ENCODE results near the gene ESYT1.

ESYT1 gene

DNA sequence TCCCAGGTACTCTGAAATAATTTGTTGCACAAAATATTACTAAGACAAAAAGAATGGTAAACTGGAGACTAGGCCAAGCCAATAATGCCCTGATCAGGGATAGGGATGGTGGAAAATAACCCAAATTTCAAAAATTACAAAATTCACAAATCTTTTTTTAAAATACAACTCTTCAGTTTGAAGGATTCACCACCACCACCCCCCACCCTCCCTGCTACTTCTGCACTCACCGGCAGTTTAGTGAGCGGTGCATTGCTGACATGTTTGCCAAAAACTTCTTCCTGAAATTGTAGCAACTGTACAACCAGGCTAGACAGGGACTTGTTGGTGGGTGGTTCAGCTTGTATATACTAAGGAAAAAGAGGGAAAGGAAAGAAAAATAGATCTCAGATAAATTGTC lies 58.9 kb downstream of the ESYT1 start:
- Histone ChIP-seq H3K9me3 (ENCODE audit: insufficient read depth, low read length) (no peaks in the 10 kb centered on the region), H3K4me1 (ENCODE audit: insufficient read depth, insufficient read length) (no peaks in the 10 kb centered on the region), H3K36me3 (ENCODE audit: insufficient read depth, insufficient read length, low read length) (peaks cover 45% of the 10 kb centered on the region), H3K4me3 (ENCODE audit: insufficient read length, low read depth) (no peak overlapping the region), H3K9ac (ENCODE audit: insufficient read length, low read depth) (no peak overlapping the region), H3K27me3 (ENCODE audit: insufficient read depth, insufficient read length) (no peaks in the 10 kb centered on the region)
- TF ChIP-seq ZNF274 (IDR thresholded peaks at IDR 0.05; ENCODE audit: low read depth, low read length) (no peak), YY1 (IDR thresholded peaks at IDR 0.05; ENCODE audit: insufficient read depth, insufficient read length) (no peak), SUZ12 (IDR thresholded peaks at IDR 0.05; ENCODE audit: extremely low read depth, insufficient read depth, insufficient read length) (no peak)
- no peak for DNase-seq (ENCODE audit: low read depth, low spot score)

DNA sequence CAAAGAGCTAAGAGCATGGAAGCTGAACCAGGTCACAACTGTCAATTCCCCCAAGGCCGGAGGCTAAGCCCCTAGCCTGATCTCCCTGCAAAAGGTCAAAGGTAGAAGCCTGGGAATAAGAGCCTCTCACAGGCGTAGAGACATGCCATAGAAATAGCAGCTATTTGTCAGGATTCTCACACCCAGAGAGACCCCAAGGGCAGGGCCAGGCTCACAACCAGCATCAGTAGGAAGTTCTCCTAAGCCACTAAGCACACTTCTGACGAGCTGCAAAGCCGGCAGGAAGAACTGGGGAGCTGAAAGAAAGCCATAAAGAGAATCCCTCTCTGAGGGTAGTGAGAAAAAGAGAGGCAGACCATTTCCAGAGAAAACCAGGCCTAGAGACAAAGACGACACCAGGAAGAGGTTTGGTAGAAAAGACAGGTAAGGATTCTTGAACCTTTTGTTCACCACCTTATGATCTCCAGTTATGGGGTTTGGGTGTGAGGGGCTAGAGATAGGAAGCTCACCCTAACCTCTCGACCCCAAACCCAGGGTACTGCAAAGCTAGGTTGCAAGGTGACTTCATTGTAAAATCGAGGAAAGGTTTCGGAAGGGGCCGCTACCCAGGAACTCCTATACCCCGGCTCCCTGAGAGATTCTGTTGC lies 60.2 kb downstream of the ESYT1 start:
- no peaks in the 10 kb centered on the region for H3K4me1 ChIP-seq (ENCODE audit: insufficient read depth, insufficient read length)
- no peak for TF ChIP-seq SUZ12 (IDR thresholded peaks at IDR 0.05; ENCODE audit: extremely low read depth, insufficient read depth, insufficient read length)
- H3K36me3 ChIP-seq (ENCODE audit: insufficient read depth, insufficient read length, low read length): peaks cover 34% of the 10 kb centered on the region
- no peak for DNase-seq (ENCODE audit: low read depth, low spot score)
- peak overlapping the region; percentile 91 for H3K9ac ChIP-seq (ENCODE audit: insufficient read length, low read depth)
- H3K4me3 ChIP-seq (ENCODE audit: insufficient read length, low read depth): peak overlapping the region; percentile 76
- H3K9me3 ChIP-seq (ENCODE audit: insufficient read depth, low read length): no peaks in the 10 kb centered on the region
- H3K27me3 ChIP-seq (ENCODE audit: insufficient read depth, insufficient read length): no peaks in the 10 kb centered on the region

DNA sequence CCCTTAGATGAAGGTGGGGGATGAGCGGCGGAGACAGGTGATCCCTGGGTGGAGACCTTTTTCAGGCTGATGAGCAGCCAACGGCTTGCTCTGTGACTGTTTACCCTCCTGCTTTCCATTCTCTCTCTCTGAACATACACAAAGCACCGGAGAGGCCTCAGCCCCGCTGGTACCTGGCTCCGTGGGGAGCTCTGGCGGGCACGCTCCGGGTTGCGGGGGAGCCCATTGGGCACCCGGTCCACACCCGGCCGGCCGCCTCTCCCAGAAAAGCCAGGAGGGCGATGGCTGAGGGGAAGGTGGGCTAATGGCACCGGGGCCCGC lies 60.7 kb downstream of the ESYT1 start:
- H3K27me3 ChIP-seq (ENCODE audit: insufficient read depth, insufficient read length): no peaks in the 10 kb centered on the region
- no peaks in the 10 kb centered on the region for H3K9me3 ChIP-seq (ENCODE audit: insufficient read depth, low read length)
- TF ChIP-seq SUZ12 (IDR thresholded peaks at IDR 0.05; ENCODE audit: extremely low read depth, insufficient read depth, insufficient read length) (no peak), YY1 (IDR thresholded peaks at IDR 0.05; ENCODE audit: insufficient read depth, insufficient read length) (no peak), ZNF274 (IDR thresholded peaks at IDR 0.05; ENCODE audit: low read depth, low read length) (no peak)
- peak overlapping the region; percentile 76 for H3K4me3 ChIP-seq (ENCODE audit: insufficient read length, low read depth)
- H3K36me3 ChIP-seq (ENCODE audit: insufficient read depth, insufficient read length, low read length): peaks cover 30% of the 10 kb centered on the region
- H3K9ac ChIP-seq (ENCODE audit: insufficient read length, low read depth): peak overlapping the region; percentile 91
- no peak for DNase-seq (ENCODE audit: low read depth, low spot score)
- no peaks in the 10 kb centered on the region for H3K4me1 ChIP-seq (ENCODE audit: insufficient read depth, insufficient read length)

DNA sequence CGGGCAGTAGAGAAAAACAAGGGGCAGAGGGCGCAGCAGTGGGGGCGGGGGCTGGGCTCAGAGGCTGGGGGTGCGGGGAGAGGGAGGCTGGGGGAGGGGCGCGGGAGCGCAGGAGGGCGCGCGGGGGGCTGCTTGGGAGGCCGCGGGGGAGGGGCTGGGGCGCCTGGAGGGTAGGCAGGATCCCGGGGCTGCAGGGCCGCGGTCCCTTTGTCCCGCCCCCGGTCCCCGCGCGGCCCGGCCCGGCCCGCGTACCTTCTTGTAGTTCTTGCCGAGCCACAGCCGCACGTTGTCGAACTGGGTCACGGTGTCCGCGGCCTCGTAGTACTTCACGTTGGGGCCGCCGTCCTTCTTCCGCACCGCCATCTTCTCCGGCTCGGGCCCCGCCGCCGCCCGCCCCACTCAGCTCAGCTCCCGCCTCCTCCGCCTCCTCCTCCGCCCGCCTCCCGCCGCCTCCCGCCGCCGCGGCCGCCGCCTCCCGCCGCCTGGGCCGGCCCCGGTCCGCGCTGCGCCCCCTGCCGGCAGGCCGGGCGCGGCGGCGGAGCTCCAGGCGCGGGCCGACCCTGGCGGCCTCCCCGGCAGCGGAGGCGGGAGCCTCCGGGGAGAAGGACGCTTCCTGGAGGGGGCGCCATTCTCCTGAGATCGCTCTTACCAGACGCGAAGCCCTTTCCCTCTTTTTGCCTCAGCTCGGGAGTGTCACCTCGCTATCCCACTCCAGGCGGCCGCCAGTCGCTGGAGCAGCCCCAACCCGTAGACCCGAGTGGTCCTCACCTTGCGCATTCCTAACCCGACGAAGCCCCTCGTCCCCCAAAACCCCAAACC lies 61.2 kb downstream of the ESYT1 start, which contains the start of gene SMARCC2:
TSS of gene SMARCC2 (minus strand) at position 385 of the 819 bp plus-strand sequence. CDS start at position 363, 22 bp downstream.
- peak; percentile 90 for DNase-seq (ENCODE audit: low read depth, low spot score)
- Histone ChIP-seq H3K9ac (ENCODE audit: insufficient read length, low read depth) (peak within 1 kb of the TSS; percentile 94), H3K27me3 (ENCODE audit: insufficient read depth, insufficient read length) (no peaks in the 10 kb centered on the region), H3K36me3 (ENCODE audit: insufficient read depth, insufficient read length, low read length) (peaks cover 24% of the 10 kb centered on the region), H3K9me3 (ENCODE audit: insufficient read depth, low read length) (no peaks in the 10 kb centered on the region), H3K4me1 (ENCODE audit: insufficient read depth, insufficient read length) (no peaks in the 10 kb centered on the region), H3K4me3 (ENCODE audit: insufficient read length, low read depth) (peak within 1 kb of the TSS; percentile 90)
- TF ChIP-seq SUZ12 (IDR thresholded peaks at IDR 0.05; ENCODE audit: extremely low read depth, insufficient read depth, insufficient read length) (no peak), YY1 (IDR thresholded peaks at IDR 0.05; ENCODE audit: insufficient read depth, insufficient read length) (no peak), ZNF274 (IDR thresholded peaks at IDR 0.05; ENCODE audit: low read depth, low read length) (no peak)

DNA sequence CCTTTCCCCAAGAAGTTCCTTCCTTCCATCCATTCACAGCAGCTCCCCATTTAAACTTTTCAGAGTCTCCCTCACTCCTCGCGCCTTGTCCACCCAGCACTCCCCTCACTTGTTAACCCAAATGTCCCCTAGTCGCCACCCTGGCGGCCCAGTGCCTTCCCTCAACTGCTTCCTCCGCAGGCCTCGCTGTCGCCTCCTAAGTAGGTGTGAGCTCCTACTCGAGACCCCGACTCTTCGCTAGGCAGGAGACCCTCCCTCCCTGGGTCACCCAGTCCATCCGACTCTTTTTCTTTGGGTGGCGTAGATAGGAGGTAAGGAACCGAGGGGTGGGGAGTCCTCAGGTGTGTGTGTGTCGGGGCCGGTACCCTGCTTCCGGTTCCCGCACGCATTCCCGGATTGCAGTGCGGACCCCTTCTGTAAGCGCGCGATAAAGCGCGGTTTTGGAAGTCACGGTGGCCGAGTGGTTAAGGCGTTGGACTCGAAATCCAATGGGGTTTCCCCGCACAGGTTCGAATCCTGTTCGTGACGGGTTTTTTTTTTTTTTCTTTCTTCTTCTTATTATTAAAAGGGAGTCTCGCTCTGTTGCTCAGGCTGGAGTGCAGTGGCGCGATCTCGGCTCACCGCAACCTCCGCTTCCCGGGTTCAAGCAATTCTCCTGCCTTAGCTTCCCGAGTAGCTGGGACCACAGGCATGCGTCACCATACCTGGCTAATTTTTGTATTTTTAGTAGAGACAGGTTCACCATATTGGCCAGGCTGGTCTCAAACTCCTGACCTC lies 62.0 kb downstream of the ESYT1 start:
- Histone ChIP-seq H3K4me3 (ENCODE audit: insufficient read length, low read depth) (peak overlapping the region; percentile 90), H3K9me3 (ENCODE audit: insufficient read depth, low read length) (no peaks in the 10 kb centered on the region), H3K27me3 (ENCODE audit: insufficient read depth, insufficient read length) (no peaks in the 10 kb centered on the region), H3K9ac (ENCODE audit: insufficient read length, low read depth) (peak overlapping the region; percentile 94), H3K4me1 (ENCODE audit: insufficient read depth, insufficient read length) (no peaks in the 10 kb centered on the region), H3K36me3 (ENCODE audit: insufficient read depth, insufficient read length, low read length) (peaks cover 16% of the 10 kb centered on the region)
- no peak for TF ChIP-seq YY1 (IDR thresholded peaks at IDR 0.05; ENCODE audit: insufficient read depth, insufficient read length)
- no peak for TF ChIP-seq SUZ12 (IDR thresholded peaks at IDR 0.05; ENCODE audit: extremely low read depth, insufficient read depth, insufficient read length)
- TF ChIP-seq ZNF274 (IDR thresholded peaks at IDR 0.05; ENCODE audit: low read depth, low read length): no peak
- peak; percentile 89 for DNase-seq (ENCODE audit: low read depth, low spot score)

DNA sequence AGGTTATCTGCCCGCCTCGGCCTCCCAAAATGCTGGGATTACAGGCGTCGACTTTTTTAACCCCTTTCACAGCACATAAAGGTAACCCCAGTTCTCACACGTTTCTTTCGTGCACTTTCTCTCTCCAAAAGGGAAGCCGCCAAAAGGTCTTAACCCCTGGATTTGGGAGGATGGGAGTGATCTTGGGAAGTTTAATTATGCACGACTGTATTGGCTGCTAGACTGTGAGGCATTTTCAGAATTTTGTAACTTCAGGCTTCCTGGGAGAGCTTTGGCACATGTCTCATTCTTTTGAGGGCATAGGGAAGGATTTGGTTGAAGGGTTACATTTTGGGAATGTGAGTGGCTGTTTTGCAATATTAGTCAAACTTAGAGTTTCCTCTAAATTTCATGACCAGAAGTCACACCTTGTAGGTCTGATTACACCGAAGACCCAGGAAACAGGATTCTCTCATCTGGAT lies 62.7 kb downstream of the ESYT1 start:
- Histone ChIP-seq H3K9ac (ENCODE audit: insufficient read length, low read depth) (peak overlapping the region; percentile 94), H3K4me3 (ENCODE audit: insufficient read length, low read depth) (peak overlapping the region; percentile 13), H3K4me1 (ENCODE audit: insufficient read depth, insufficient read length) (no peaks in the 10 kb centered on the region), H3K36me3 (ENCODE audit: insufficient read depth, insufficient read length, low read length) (peaks cover 14% of the 10 kb centered on the region), H3K9me3 (ENCODE audit: insufficient read depth, low read length) (no peaks in the 10 kb centered on the region), H3K27me3 (ENCODE audit: insufficient read depth, insufficient read length) (no peaks in the 10 kb centered on the region)
- DNase-seq (ENCODE audit: low read depth, low spot score): no peak
- no peak for TF ChIP-seq ZNF274 (IDR thresholded peaks at IDR 0.05; ENCODE audit: low read depth, low read length)
- TF ChIP-seq YY1 (IDR thresholded peaks at IDR 0.05; ENCODE audit: insufficient read depth, insufficient read length): no peak
- TF ChIP-seq SUZ12 (IDR thresholded peaks at IDR 0.05; ENCODE audit: extremely low read depth, insufficient read depth, insufficient read length): no peak

DNA sequence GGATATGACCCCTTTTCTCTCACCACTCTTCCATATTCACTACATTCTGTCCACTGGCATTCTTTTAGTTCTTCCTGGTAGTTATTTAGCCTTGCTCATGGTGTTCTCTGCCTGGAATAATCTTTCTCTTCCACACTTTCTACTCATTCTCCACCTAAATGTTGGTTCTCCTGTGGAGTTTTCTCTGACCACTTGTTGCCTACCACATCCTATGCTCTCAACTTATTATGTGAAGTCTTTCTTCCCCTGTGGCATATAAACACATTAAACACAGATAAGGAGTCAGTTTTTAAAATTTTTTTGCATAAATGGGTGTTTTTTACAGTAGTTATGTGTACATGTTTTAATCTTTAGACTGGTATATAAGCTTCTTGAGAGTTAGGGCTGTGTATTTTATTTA lies 64.5 kb downstream of the ESYT1 start:
- Histone ChIP-seq H3K9me3 (ENCODE audit: insufficient read depth, low read length) (no peaks in the 10 kb centered on the region), H3K4me3 (ENCODE audit: insufficient read length, low read depth) (no peak overlapping the region), H3K4me1 (ENCODE audit: insufficient read depth, insufficient read length) (no peaks in the 10 kb centered on the region), H3K36me3 (ENCODE audit: insufficient read depth, insufficient read length, low read length) (no peaks in the 10 kb centered on the region), H3K9ac (ENCODE audit: insufficient read length, low read depth) (no peak overlapping the region), H3K27me3 (ENCODE audit: insufficient read depth, insufficient read length) (no peaks in the 10 kb centered on the region)
- no peak for TF ChIP-seq ZNF274 (IDR thresholded peaks at IDR 0.05; ENCODE audit: low read depth, low read length)
- TF ChIP-seq YY1 (IDR thresholded peaks at IDR 0.05; ENCODE audit: insufficient read depth, insufficient read length): no peak
- no peak for TF ChIP-seq SUZ12 (IDR thresholded peaks at IDR 0.05; ENCODE audit: extremely low read depth, insufficient read depth, insufficient read length)
- DNase-seq (ENCODE audit: low read depth, low spot score): no peak

All from NT2/D1 (cell line).